Thymus (tissue), 11 donors: ENCODE data around the gene MYO18B. TPM values are rescaled to one million over a fixed set of nuclear protein-coding genes. Genes with fewer than 3 reads are reported as not detected.

Experiments
- DNase-seq, 9 donors: peaks; one replicate each; pipeline ENCODE4 v3.0.0-alpha.2; 2013; ENCODE audit warnings: low spot score in 9 of 9, low read depth in 6 of 9, missing footprints in 1 of 9
- H3K27ac ChIP-seq, 2 donors: one replicate each; pipeline ENCODE4 v1.5.1; 2013; ENCODE audit warnings: control low read depth in 1 of 2, low read depth in 1 of 2, low read length in 1 of 2, mild to moderate bottlenecking in 1 of 2, moderate library complexity in 1 of 2
- H3K27me3 ChIP-seq, 2 donors: one replicate each; pipeline ENCODE4 v1.5.1; 2013; ENCODE audit warnings: low read length in 1 of 2; ENCODE audit not compliant: control insufficient read depth in 2 of 2, insufficient read depth in 1 of 2
- H3K36me3 ChIP-seq, 2 donors: one replicate each; pipeline ENCODE4 v1.5.1; 2013; ENCODE audit warnings: low read length in 1 of 2, mild to moderate bottlenecking in 1 of 2, moderate library complexity in 1 of 2; ENCODE audit not compliant: control insufficient read depth in 2 of 2, insufficient read depth in 2 of 2
- H3K4me1 ChIP-seq, 2 donors: one replicate each; pipeline ENCODE4 v1.5.1; 2013; ENCODE audit warnings: low read length in 2 of 2; ENCODE audit not compliant: control insufficient read depth in 2 of 2, insufficient read depth in 2 of 2
- H3K4me3 ChIP-seq, 2 donors: one replicate each; pipeline ENCODE4 v1.5.1; 2013; ENCODE audit warnings: low read length in 2 of 2, control low read depth in 1 of 2, mild to moderate bottlenecking in 1 of 2
- H3K9me3 ChIP-seq, 2 donors: one replicate each; pipeline ENCODE4 v1.5.1; 2013; ENCODE audit warnings: low read length in 1 of 2, mild to moderate bottlenecking in 1 of 2; ENCODE audit not compliant: control insufficient read depth in 2 of 2, insufficient read depth in 1 of 2
- WGBS: extraction: QIAGEN DNeasy Blood & Tissue Kit; methylation state at CpG from one replicate; pipeline ENCODE4 v1.1.7; 2013; 5-methylcytosine and 5-hydroxymethylcytosine counted together
- polyA plus RNA-seq: library from polyadenylated mRNA; stranded (reverse); fragments of 200-250 nt; gene quantifications from one replicate; pipeline ENCODE4 v1.2.3, GENCODE V29; 2013
- total RNA-seq: library from RNA; stranded (reverse); fragments of 120-200 nt; gene quantifications from one replicate; pipeline ENCODE4 v1.2.4, GENCODE V29; 2013
- donor health status: healthy.

The MYO18B gene
- total and polyA plus RNA-seq, 2 donors = 2.4 to 13.8 TPM

GRCh38 chr22:26023104-26023775 is 281.3 kb downstream of the MYO18B start:
- DNase-seq = no peak

GRCh38 chr22:26025626-26026025 is 283.6 kb downstream of the MYO18B start:
- Histone ChIP-seq H3K27ac (no peak overlapping the region), H3K36me3 (no peaks in the 10 kb centered on the region), H3K4me1 (no peaks in the 10 kb centered on the region), H3K9me3 (no peaks in the 10 kb centered on the region), H3K27me3 (no peaks in the 10 kb centered on the region), H3K4me3 (no peak overlapping the region)
- DNase-seq = no peak
- WGBS = 86% methylated on average over 6 of the region's 6 CpGs

More at GRCh38 chr22:26023104-26023775, 281.3 kb downstream of the MYO18B start:
- Histone ChIP-seq H3K27ac (no peak overlapping the region), H3K36me3 (no peaks in the 10 kb centered on the region), H3K4me1 (no peaks in the 10 kb centered on the region), H3K4me3 (no peak overlapping the region), H3K27me3 (no peaks in the 10 kb centered on the region), H3K9me3 (no peaks in the 10 kb centered on the region)
- 79% methylated on average over 9 of the region's 9 CpGs for whole genome bisulfite sequencing

- no peaks in the 10 kb centered on the region for H3K4me1 ChIP-seq
- WGBS = 97% methylated on average over 23 of the region's 23 CpGs
- no peak for DNase-seq
- no peaks in the 10 kb centered on the region for H3K27me3 ChIP-seq
- no peaks in the 10 kb centered on the region for H3K9me3 ChIP-seq
- no peak overlapping the region for H3K4me3 ChIP-seq
- no peak overlapping the region for H3K27ac ChIP-seq
- H3K36me3 ChIP-seq = no peaks in the 10 kb centered on the region
Measured at GRCh38 chr22:26027341-26027740, 285.4 kb downstream of the MYO18B start.

- DNase-seq = no peak
- WGBS = 89% methylated on average over 6 of the region's 6 CpGs
- Histone ChIP-seq H3K27ac (no peak overlapping the region), H3K27me3 (no peaks in the 10 kb centered on the region), H3K9me3 (peaks cover 0 to 2% of the 10 kb centered on the region in 2 donors), H3K4me1 (no peaks in the 10 kb centered on the region), H3K36me3 (no peaks in the 10 kb centered on the region), H3K4me3 (no peak overlapping the region)
Measured at GRCh38 chr22:26031641-26032040, 289.7 kb downstream of the MYO18B start.

- 91% methylated on average over 7 of the region's 7 CpGs for WGBS
- DNase-seq = no peak
- Histone ChIP-seq H3K27ac (no peak overlapping the region), H3K36me3 (no peaks in the 10 kb centered on the region), H3K27me3 (no peaks in the 10 kb centered on the region), H3K9me3 (peaks cover 0 to 2% of the 10 kb centered on the region in 2 donors), H3K4me3 (no peak overlapping the region), H3K4me1 (no peaks in the 10 kb centered on the region)
Measured at GRCh38 chr22:26033071-26033470, 291.1 kb downstream of the MYO18B start.

GRCh38 chr22:26033586-26033985 is 291.6 kb downstream of the MYO18B start:
- H3K27me3 ChIP-seq = no peaks in the 10 kb centered on the region
- H3K4me3 ChIP-seq = no peak overlapping the region
- no peaks in the 10 kb centered on the region for H3K36me3 ChIP-seq
- no peak overlapping the region for H3K27ac ChIP-seq
- peaks cover 0 to 2% of the 10 kb centered on the region in 2 donors for H3K9me3 ChIP-seq
- DNase-seq = no peak
- no peaks in the 10 kb centered on the region for H3K4me1 ChIP-seq

- Histone ChIP-seq H3K4me3 (no peak overlapping the region), H3K36me3 (no peaks in the 10 kb centered on the region), H3K27me3 (no peaks in the 10 kb centered on the region), H3K27ac (no peak overlapping the region), H3K9me3 (peaks cover 0 to 2% of the 10 kb centered on the region in 2 donors), H3K4me1 (no peaks in the 10 kb centered on the region)
- WGBS = 95% methylated on average over 3 of the region's 3 CpGs
- no peak for DNase-seq
Measured at GRCh38 chr22:26035523-26035922, 293.5 kb downstream of the MYO18B start.

GRCh38 chr22:26038365-26038764 is 296.4 kb downstream of the MYO18B start:
- 53% methylated on average over 4 of the region's 4 CpGs for WGBS
- H3K27me3 ChIP-seq = no peaks in the 10 kb centered on the region
- no peak for DNase-seq
- H3K36me3 ChIP-seq = no peaks in the 10 kb centered on the region
- H3K4me1 ChIP-seq = no peaks in the 10 kb centered on the region
- H3K4me3 ChIP-seq = no peak overlapping the region
- H3K9me3 ChIP-seq = peaks cover 0 to 2% of the 10 kb centered on the region in 2 donors
- no peak overlapping the region for H3K27ac ChIP-seq

- no peak overlapping the region for H3K4me3 ChIP-seq
- H3K36me3 ChIP-seq = no peaks in the 10 kb centered on the region
- no peaks in the 10 kb centered on the region for H3K4me1 ChIP-seq
- no peak overlapping the region for H3K27ac ChIP-seq
- H3K27me3 ChIP-seq = no peaks in the 10 kb centered on the region
- no peaks in the 10 kb centered on the region for H3K9me3 ChIP-seq
- DNase-seq = no peak
- 84% methylated on average over 4 of the region's 4 CpGs for WGBS
Measured at GRCh38 chr22:26041931-26042330, 299.9 kb downstream of the MYO18B start.
